AG04450 (cell line): Measurements from ENCODE around the gene SLC22A7. TPM values are rescaled to one million over a fixed set of nuclear protein-coding genes. Genes with fewer than 3 reads are reported as not detected.

Experiments
- CTCF ChIA-PET: fragments of 300-600, 350-600 bp; formaldehyde crosslinking; extraction: SDS; loops from one replicate; lab custom pipeline; 2022; ENCODE audit warnings: antibody characterized with exemption, inconsistent platforms; lab: Charles Lee
- POLR2A ChIA-PET: fragments of 350-600 bp; formaldehyde crosslinking; extraction: SDS; loops from one replicate; lab custom pipeline; 2021; ENCODE audit warnings: antibody characterized with exemption, inconsistent platforms; lab: Yijun Ruan, JAX
- DNase-seq: peaks from one replicate; pipeline ENCODE4 v3.0.0-alpha.2; 2011; ENCODE audit warnings: low read depth, low spot score
- H3K27ac ChIP-seq: one replicate; pipeline ENCODE4 v1.5.1; 2012; ENCODE audit warnings: low read depth, low read length, control low read depth
- H3K27me3 ChIP-seq: one replicate; pipeline ENCODE4 v1.6.0; 2012; ENCODE audit warnings: low read length; ENCODE audit not compliant: control insufficient read depth, insufficient read depth
- H3K4me3 ChIP-seq: 2 replicates; pipeline ENCODE4 v1.5.1; 2011; ENCODE audit warnings: mild to moderate bottlenecking, low read depth, low read length, control low read depth
- H3K9me3 ChIP-seq: 2 replicates; pipeline ENCODE4 v1.5.1; 2012; ENCODE audit warnings: low read length; ENCODE audit not compliant: control insufficient read depth, insufficient read depth
- CTCF ChIP-seq: IDR thresholded peaks from 2 replicates; pipeline ENCODE4 v1.5.1; 2011; ENCODE audit warnings: low read depth, low read length, control low read depth, inconsistent platforms
- polyA minus RNA-seq: library from RNA; depleted of rRNA, polyadenylated mRNA; stranded (reverse); fragments of >200 nt; gene quantifications from 2 replicates; pipeline ENCODE4 v1.2.3, GENCODE V29; 2011; rRNA and poly(A)+ RNA removed
- polyA plus RNA-seq: library from polyadenylated mRNA; depleted of rRNA; stranded (reverse); fragments of >200 nt; gene quantifications from 2 replicates; pipeline ENCODE4 v1.2.3, GENCODE V29; 2011; rRNA removed

Gene SLC22A7, protein sequence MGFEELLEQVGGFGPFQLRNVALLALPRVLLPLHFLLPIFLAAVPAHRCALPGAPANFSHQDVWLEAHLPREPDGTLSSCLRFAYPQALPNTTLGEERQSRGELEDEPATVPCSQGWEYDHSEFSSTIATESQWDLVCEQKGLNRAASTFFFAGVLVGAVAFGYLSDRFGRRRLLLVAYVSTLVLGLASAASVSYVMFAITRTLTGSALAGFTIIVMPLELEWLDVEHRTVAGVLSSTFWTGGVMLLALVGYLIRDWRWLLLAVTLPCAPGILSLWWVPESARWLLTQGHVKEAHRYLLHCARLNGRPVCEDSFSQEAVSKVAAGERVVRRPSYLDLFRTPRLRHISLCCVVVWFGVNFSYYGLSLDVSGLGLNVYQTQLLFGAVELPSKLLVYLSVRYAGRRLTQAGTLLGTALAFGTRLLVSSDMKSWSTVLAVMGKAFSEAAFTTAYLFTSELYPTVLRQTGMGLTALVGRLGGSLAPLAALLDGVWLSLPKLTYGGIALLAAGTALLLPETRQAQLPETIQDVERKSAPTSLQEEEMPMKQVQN
- not detected in 2 replicates for polyA plus RNA-seq
- polyA minus RNA-seq: not detected in 2 replicates

- no peak for DNase-seq
- no peaks in the 10 kb centered on the region; the same call in 1 of the 2 replicates for H3K9me3 ChIP-seq
- ChIA-PET POLR2A (no interaction called here), CTCF (interaction anchor here (1.2 to 1.5 kb wide), 3 partner anchors 34 to 69 kb away, joined by 3 to 6 read pairs (median 3); partner anchors contain the start of gene DNPH1)
- H3K27me3 ChIP-seq: peaks cover 59% of the 10 kb centered on the region
- no peak within 1 kb of the TSS for H3K27ac ChIP-seq
- H3K4me3 ChIP-seq: no peak within 1 kb of the TSS
- TF ChIP-seq CTCF: no peak
Measured at GRCh38 chr6:43297644-43298564, at the start of gene SLC22A7. TSS of gene SLC22A7 (plus strand) at chr6:43298260. CDS start at chr6:43298359, 99 bp downstream.

- Histone ChIP-seq H3K9me3 (no peaks in the 10 kb centered on the region), H3K27me3 (peaks cover 70% of the 10 kb centered on the region), H3K4me3 (no peak overlapping the region), H3K27ac (no peak overlapping the region)
- DNase-seq: no peak
- POLR2A ChIA-PET: no interaction called here
- CTCF ChIA-PET: interaction anchor here (2.0 kb wide), 1 partner anchor 19 kb away, joined by 7 read pairs; the partner anchor contains the start of gene DNPH1
- TF ChIP-seq CTCF: no peak
Measured at GRCh38 chr6:43248791-43249190, 49.3 kb upstream of the SLC22A7 start.

DNA sequence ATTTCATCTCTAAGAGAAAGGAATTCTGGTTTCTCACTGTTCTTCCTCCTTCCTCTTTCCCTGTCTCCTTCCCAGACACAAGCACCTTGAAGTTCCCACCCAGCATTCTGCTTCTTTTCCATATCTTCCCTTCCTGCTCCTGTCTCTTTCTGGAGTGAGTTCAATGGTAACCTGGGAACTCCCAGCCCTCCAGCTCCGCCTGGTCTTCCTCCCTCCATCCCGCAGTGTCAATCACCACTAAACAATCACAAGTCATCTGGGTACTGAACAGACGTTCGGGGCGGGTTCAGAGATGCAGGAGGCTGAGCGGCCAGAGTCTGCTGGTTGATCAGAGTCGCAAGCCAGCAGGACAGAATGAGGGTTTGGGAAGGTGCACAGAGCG lies 47.1 kb upstream of the SLC22A7 start:
- H3K27me3 ChIP-seq: peaks cover 54% of the 10 kb centered on the region
- no peak overlapping the region for H3K27ac ChIP-seq
- CTCF ChIA-PET: interaction anchor here (1.1 kb wide), 1 partner anchor 11 kb away, joined by 7 read pairs; no protein-coding TSS in a partner anchor
- no peak for DNase-seq
- no peak for TF ChIP-seq CTCF
- H3K4me3 ChIP-seq: no peak overlapping the region
- POLR2A ChIA-PET: no interaction called here
- H3K9me3 ChIP-seq: no peaks in the 10 kb centered on the region

GRCh38 chr6:43253401-43253800 lies 44.7 kb upstream of the SLC22A7 start:
- Histone ChIP-seq H3K27me3 (peaks cover 44% of the 10 kb centered on the region), H3K27ac (no peak overlapping the region), H3K4me3 (no peak overlapping the region), H3K9me3 (no peaks in the 10 kb centered on the region)
- ChIA-PET POLR2A (no interaction called here), CTCF (no interaction called here)
- no peak for TF ChIP-seq CTCF
- DNase-seq: no peak
